Tibial artery (tissue), 4 donors: ENCODE data around the gene COPS9.

Experiments
- DNase-seq, 2 donors: peaks; one replicate each; pipeline ENCODE4 v3.0.0-alpha.2; 2019
- H3K27ac ChIP-seq, 2 donors: fragments of 200-600 bp; sonication (generic) in 1 of 2; 1 replicate in 1 of 2; 2 replicates in 1 of 2; pipeline ENCODE4 v1.5.1; 2018 to 2019; ENCODE audit warnings: mild to moderate bottlenecking in 1 of 2
- H3K27me3 ChIP-seq, 2 donors: fragments of 200-600 bp; sonication (generic) in 1 of 2; one replicate each; pipeline versions ENCODE4 v1.5.1 to v1.6.0; 2016 to 2019
- H3K36me3 ChIP-seq, 3 donors: fragments of 200-600 bp; sonication (generic) in 2 of 3; one replicate each; pipeline ENCODE4 v1.5.1; 2016 to 2019; ENCODE audit warnings: mild to moderate bottlenecking in 2 of 3
- H3K4me1 ChIP-seq, 4 donors: fragments of 200-600 bp; sonication (generic) in 2 of 4; 1 replicate in 3 of 4; 2 replicates in 1 of 4; pipeline ENCODE4 v1.5.1; 2016 to 2019
- H3K4me3 ChIP-seq, 2 donors: fragments of 200-600 bp; sonication (generic) in 1 of 2; 1 replicate in 1 of 2; 2 replicates in 1 of 2; pipeline ENCODE4 v1.5.1; 2018 to 2019; ENCODE audit warnings: mild to moderate bottlenecking in 2 of 2
- H3K9me3 ChIP-seq, 3 donors: fragments of 200-600 bp; sonication (generic) in 1 of 3; one replicate each; pipeline ENCODE4 v1.5.1; 2016 to 2019
- CTCF ChIP-seq, 2 experiments: fragments of 200-600 bp in 1 of 2; fragments of 450-650 bp in 1 of 2; IDR thresholded peaks; one replicate each; pipeline ENCODE4 v1.5.1; 2017 to 2019; ENCODE audit warnings: antibody characterized with exemption in 2 of 2, mild to moderate bottlenecking in 1 of 2, moderate library complexity in 1 of 2
- intact Hi-C: fragments of 100-400 bp; cut with DNase I; formaldehyde crosslinking; loops from one replicate; pipeline ENCODE4 v1.15.0; 2023; ENCODE audit warnings: low total_unique reads

The COPS9 gene

GRCh38 chr2:240135706-240136012 is 446 bp downstream of the COPS9 start:
- peak overlapping the region; percentile 57 to 76 for H3K27ac ChIP-seq
- peaks cover 0 to 21% (median 12%) of the 10 kb centered on the region in 4 donors for H3K4me1 ChIP-seq
- TF ChIP-seq CTCF (IDR thresholded peaks at IDR 0.05): no peak
- DNase-seq: no peak
- no peaks in the 10 kb centered on the region for H3K27me3 ChIP-seq
- intact Hi-C loops: no loop called here
- H3K9me3 ChIP-seq: no peaks in the 10 kb centered on the region
- H3K36me3 ChIP-seq: peaks cover 30 to 32% (median 31%) of the 10 kb centered on the region in 3 donors
- peak overlapping the region; percentile 67 to 87 for H3K4me3 ChIP-seq

- peak overlapping the region in 1 of 2 donors; percentile 76 for H3K27ac ChIP-seq
- intact Hi-C loops: no loop called here
Observed at GRCh38 chr2:240134956-240135520, 1.1 kb downstream of the COPS9 start.

GRCh38 chr2:240134466-240134865 is 1.6 kb downstream of the COPS9 start:
- intact Hi-C loops: no loop called here

More at GRCh38 chr2:240134956-240135520, 1.1 kb downstream of the COPS9 start:
- no peaks in the 10 kb centered on the region for H3K27me3 ChIP-seq
- peak; percentile 9 to 45 for DNase-seq
- H3K36me3 ChIP-seq: peaks cover 36 to 39% (median 37%) of the 10 kb centered on the region in 3 donors
- no peak for TF ChIP-seq CTCF (IDR thresholded peaks at IDR 0.05)
- peak overlapping the region; percentile 67 to 87 for H3K4me3 ChIP-seq
- H3K9me3 ChIP-seq: no peaks in the 10 kb centered on the region
- H3K4me1 ChIP-seq: peaks cover 0 to 21% (median 12%) of the 10 kb centered on the region in 4 donors

GRCh38 chr2:240133401-240133800 is 2.7 kb downstream of the COPS9 start:
- DNase-seq: peak; percentile 9 to 47
- intact Hi-C loops: no loop called here
- no peak overlapping the region for H3K27ac ChIP-seq
- H3K4me3 ChIP-seq: no peak overlapping the region
- H3K27me3 ChIP-seq: no peaks in the 10 kb centered on the region
- H3K36me3 ChIP-seq: peaks cover 52 to 55% (median 53%) of the 10 kb centered on the region in 3 donors
- H3K9me3 ChIP-seq: no peaks in the 10 kb centered on the region
- no peak for TF ChIP-seq CTCF (IDR thresholded peaks at IDR 0.05)
- peaks cover 0 to 21% (median 12%) of the 10 kb centered on the region in 4 donors for H3K4me1 ChIP-seq

More at GRCh38 chr2:240134466-240134865, 1.6 kb downstream of the COPS9 start:
- no peaks in the 10 kb centered on the region for H3K9me3 ChIP-seq
- TF ChIP-seq CTCF (IDR thresholded peaks at IDR 0.05): no peak
- H3K27me3 ChIP-seq: no peaks in the 10 kb centered on the region
- no peak overlapping the region for H3K4me3 ChIP-seq
- H3K36me3 ChIP-seq: peaks cover 42 to 44% (median 43%) of the 10 kb centered on the region in 3 donors
- no peak overlapping the region for H3K27ac ChIP-seq
- DNase-seq: peak; percentile 5 to 24
- H3K4me1 ChIP-seq: peaks cover 0 to 21% (median 12%) of the 10 kb centered on the region in 4 donors

- Histone ChIP-seq H3K4me1 (peaks cover 0 to 21% (median 12%) of the 10 kb centered on the region in 4 donors), H3K27me3 (no peaks in the 10 kb centered on the region), H3K9me3 (peaks cover 0 to under 1% (median 0%) of the 10 kb centered on the region in 3 donors), H3K4me3 (no peak overlapping the region), H3K27ac (no peak overlapping the region), H3K36me3 (peaks cover 60 to 63% (median 61%) of the 10 kb centered on the region in 3 donors)
- DNase-seq: peak in 1 of 2 donors; percentile 3
- no peak for TF ChIP-seq CTCF (IDR thresholded peaks at IDR 0.05)
- intact Hi-C loops: no loop called here
Observed at GRCh38 chr2:240132651-240132980, 3.5 kb downstream of the COPS9 start.
